ENCODE results near the gene GRIP2. TPM values are rescaled to one million over a fixed set of nuclear protein-coding genes. Genes with fewer than 3 reads are reported as not detected.

Gene GRIP2
- total RNA-seq, 1 experiment from 2014 or later = 4.5 TPM

DNA sequence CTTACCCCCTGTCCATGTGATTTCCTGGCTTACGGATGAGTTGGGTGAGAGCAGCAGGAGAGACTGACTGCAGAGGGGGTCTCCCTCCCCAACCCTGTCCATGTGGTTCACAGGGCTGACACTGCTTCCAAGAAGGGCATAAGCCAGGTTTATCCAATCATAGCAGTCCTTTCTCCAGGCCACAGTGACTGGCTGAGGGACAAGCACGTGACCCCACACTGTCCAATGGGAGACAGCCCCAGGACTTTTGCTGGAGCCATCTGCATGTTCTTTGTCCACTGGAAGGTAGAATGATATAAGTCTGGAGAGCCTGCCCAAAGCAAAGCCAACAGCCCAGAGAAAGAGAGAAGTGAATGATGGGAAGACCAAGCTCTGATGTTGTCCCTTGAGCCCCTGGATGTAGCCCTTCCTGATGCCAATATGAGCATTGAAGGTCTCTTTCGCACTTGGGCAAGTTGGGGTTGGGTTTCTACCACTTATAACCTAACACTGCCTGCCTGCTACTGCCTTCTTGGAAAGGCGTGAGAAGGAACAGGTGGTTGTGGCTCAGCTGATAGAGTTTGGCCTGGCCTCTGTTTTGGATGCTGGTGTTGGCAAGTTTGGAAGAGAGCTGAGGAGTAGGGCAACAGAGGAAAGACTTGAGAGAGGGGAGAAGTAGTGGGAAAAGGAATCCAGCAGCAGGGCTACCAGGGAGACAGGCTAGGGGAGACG, 41.3 kb upstream of the GRIP2 start:
- H3K9me3 Mint-ChIP-seq (ENCODE audit: unreplicated experiment) = no peaks in the 10 kb centered on the region
- H3K27ac Mint-ChIP-seq (ENCODE audit: unreplicated experiment) = no peak overlapping the region
- intact Hi-C loops (cut with micrococcal nuclease; ENCODE audit: unreplicated experiment) = no loop called here
- BruUV-seq (replicated peaks) = no TSS peak
- no peaks in the 10 kb centered on the region for H3K27me3 Mint-ChIP-seq (ENCODE audit: insufficient read depth, unreplicated experiment)
- no peaks in the 10 kb centered on the region for H3K36me3 Mint-ChIP-seq (ENCODE audit: insufficient read depth, unreplicated experiment)
- Histone ChIP-seq H3K4me1 (no peaks in the 10 kb centered on the region), H3K4me3 (ENCODE audit: low read depth, low read length) (no peak overlapping the region), H3K9me3 (no peaks in the 10 kb centered on the region), H3K36me3 (ENCODE audit: control insufficient read depth, insufficient read depth, low read length) (no peaks in the 10 kb centered on the region), H3K27me3 (replicated peaks; ENCODE audit: control insufficient read depth, insufficient read depth, low read length) (no peaks in the 10 kb centered on the region)
- DNase-seq = no peak
- ChIA-PET POLR2A (no interaction called here), CTCF (no interaction called here)
- H3K4me3 Mint-ChIP-seq (ENCODE audit: unreplicated experiment) = no peak overlapping the region
- TF ChIP-seq CTCF (IDR thresholded peaks at IDR 0.05; ENCODE audit: insufficient read depth in 1 of 2, low read depth in 1 of 2, low read length in 1 of 2, severe bottlenecking in 1 of 2, unreplicated experiment in 1 of 2) = no peak
- H3K4me1 Mint-ChIP-seq (ENCODE audit: low read depth, unreplicated experiment) = no peaks in the 10 kb centered on the region

DNA sequence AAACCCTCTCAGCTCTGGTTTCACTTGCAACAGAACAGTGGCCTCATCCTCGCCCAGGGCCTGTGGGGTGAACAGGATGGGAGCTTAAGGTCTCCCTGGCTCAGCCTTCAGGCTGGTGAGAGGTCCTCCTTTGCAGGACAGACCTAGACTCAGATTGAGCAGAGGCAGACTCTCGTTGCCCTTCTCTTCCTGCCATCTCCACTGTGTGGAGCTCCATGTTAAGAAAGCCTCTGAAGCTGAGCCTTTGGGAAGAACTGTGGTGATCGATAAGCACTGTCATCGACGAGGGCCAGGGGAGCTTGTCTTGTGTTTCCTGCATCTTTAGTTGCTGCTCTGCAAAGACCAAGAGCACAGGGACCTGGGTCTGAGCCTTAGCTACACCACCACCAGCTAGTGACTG, 37.8 kb upstream of the GRIP2 start:
- DNase-seq = no peak
- no peaks in the 10 kb centered on the region for H3K4me1 Mint-ChIP-seq (ENCODE audit: low read depth, unreplicated experiment)
- H3K4me3 ChIP-seq (ENCODE audit: low read depth, low read length) = no peak overlapping the region
- TF ChIP-seq CTCF (IDR thresholded peaks at IDR 0.05; ENCODE audit: insufficient read depth in 1 of 2, low read depth in 1 of 2, low read length in 1 of 2, severe bottlenecking in 1 of 2, unreplicated experiment in 1 of 2) = peak in 1 of 2 experiments; percentile 26
- ChIA-PET CTCF (interaction anchor here (0.9 to 1.6 kb wide), 3 partner anchors 27 to 54 kb away, joined by 5 to 6 read pairs (median 6); no protein-coding TSS in a partner anchor), POLR2A (no interaction called here)
- H3K9me3 ChIP-seq = no peaks in the 10 kb centered on the region
- peaks cover under 1% of the 10 kb centered on the region for H3K36me3 Mint-ChIP-seq (ENCODE audit: insufficient read depth, unreplicated experiment)
- H3K4me1 ChIP-seq = no peaks in the 10 kb centered on the region
- H3K27me3 ChIP-seq (replicated peaks; ENCODE audit: control insufficient read depth, insufficient read depth, low read length) = no peaks in the 10 kb centered on the region
- no peaks in the 10 kb centered on the region for H3K9me3 Mint-ChIP-seq (ENCODE audit: unreplicated experiment)
- H3K27me3 Mint-ChIP-seq (ENCODE audit: insufficient read depth, unreplicated experiment) = peaks cover under 1% of the 10 kb centered on the region
- intact Hi-C loops (cut with micrococcal nuclease; ENCODE audit: unreplicated experiment) = no loop called here
- H3K27ac Mint-ChIP-seq (ENCODE audit: unreplicated experiment) = no peak overlapping the region
- no TSS peak for BruUV-seq (replicated peaks)
- no peaks in the 10 kb centered on the region for H3K36me3 ChIP-seq (ENCODE audit: control insufficient read depth, insufficient read depth, low read length)
- no peak overlapping the region for H3K4me3 Mint-ChIP-seq (ENCODE audit: unreplicated experiment)

DNA sequence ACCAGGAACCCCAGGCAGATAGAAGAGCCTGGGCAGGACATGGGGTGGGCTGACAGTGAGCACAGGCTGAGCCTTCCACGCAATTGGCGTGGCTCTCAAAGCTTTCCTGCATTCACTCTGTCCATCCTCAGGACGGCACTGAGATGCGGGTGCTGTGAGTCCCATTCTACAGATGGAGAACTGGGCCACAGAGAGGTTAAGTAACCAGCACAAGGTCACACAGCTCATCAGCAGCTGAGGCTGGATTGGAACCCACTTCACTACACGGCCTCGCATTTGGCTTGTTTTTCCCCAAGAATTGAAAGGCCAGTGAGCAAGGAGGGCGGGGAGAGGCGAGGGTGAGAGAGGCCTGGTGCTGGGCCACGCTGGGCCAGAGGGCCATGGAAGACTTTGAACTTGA, 36.0 kb upstream of the GRIP2 start:
- no peak overlapping the region for H3K27ac Mint-ChIP-seq (ENCODE audit: unreplicated experiment)
- Histone ChIP-seq H3K9me3 (no peaks in the 10 kb centered on the region), H3K36me3 (ENCODE audit: control insufficient read depth, insufficient read depth, low read length) (no peaks in the 10 kb centered on the region), H3K4me1 (no peaks in the 10 kb centered on the region), H3K27me3 (replicated peaks; ENCODE audit: control insufficient read depth, insufficient read depth, low read length) (no peaks in the 10 kb centered on the region), H3K4me3 (ENCODE audit: low read depth, low read length) (no peak overlapping the region)
- H3K9me3 Mint-ChIP-seq (ENCODE audit: unreplicated experiment) = no peaks in the 10 kb centered on the region
- BruUV-seq (replicated peaks) = no TSS peak
- no peak overlapping the region for H3K4me3 Mint-ChIP-seq (ENCODE audit: unreplicated experiment)
- CTCF ChIA-PET = no interaction called here
- DNase-seq = no peak
- TF ChIP-seq CTCF (IDR thresholded peaks at IDR 0.05; ENCODE audit: insufficient read depth in 1 of 2, low read depth in 1 of 2, low read length in 1 of 2, severe bottlenecking in 1 of 2, unreplicated experiment in 1 of 2) = no peak
- POLR2A ChIA-PET = no interaction called here
- no peaks in the 10 kb centered on the region for H3K4me1 Mint-ChIP-seq (ENCODE audit: low read depth, unreplicated experiment)
- H3K27me3 Mint-ChIP-seq (ENCODE audit: insufficient read depth, unreplicated experiment) = peaks cover 4% of the 10 kb centered on the region
- intact Hi-C loops (cut with micrococcal nuclease; ENCODE audit: unreplicated experiment) = no loop called here
- peaks cover 6% of the 10 kb centered on the region for H3K36me3 Mint-ChIP-seq (ENCODE audit: insufficient read depth, unreplicated experiment)
